Type B pancreatic cell (in vitro differentiated cells): ENCODE results near the gene GUK1. TPM values are rescaled to one million over a fixed set of nuclear protein-coding genes. Genes with fewer than 3 reads are reported as not detected.

ENCODE experiments used
- DNase-seq: peaks from one replicate; pipeline ENCODE4 v3.0.0; 2021; ENCODE audit warnings: mixed read lengths; ENCODE audit not compliant: unreplicated experiment; ENCODE audit errors: extremely low spot score
- H3K27ac Mint-ChIP-seq: 2 replicates; pipeline ENCODE4 v1.8.0; 2021; ENCODE audit warnings: mild to moderate bottlenecking, mixed read lengths
- H3K27me3 Mint-ChIP-seq: 2 replicates; pipeline ENCODE4 v1.8.0; 2021; ENCODE audit warnings: mixed read lengths
- H3K36me3 Mint-ChIP-seq: 2 replicates; pipeline ENCODE4 v1.8.0; 2021; ENCODE audit warnings: mixed read lengths
- H3K4me1 Mint-ChIP-seq: one replicate; pipeline ENCODE4 v1.8.0; 2021; ENCODE audit warnings: mixed read lengths; ENCODE audit not compliant: unreplicated experiment
- H3K4me3 Mint-ChIP-seq: 2 replicates; pipeline ENCODE4 v1.8.0; 2021; ENCODE audit warnings: mild to moderate bottlenecking, mixed read lengths
- H3K9me3 Mint-ChIP-seq: 2 replicates; pipeline ENCODE4 v1.8.0; 2021; ENCODE audit warnings: mixed read lengths
- total RNA-seq: library from RNA; stranded (reverse); gene quantifications from 2 replicates; pipeline ENCODE4 v1.2.1, GENCODE V29; 2021; ENCODE audit warnings: low replicate concordance
- TF ChIP-seq, protein P1 (sequence below): fragments of 200-600 bp; sonication (generic); conservative IDR thresholded peaks from 2 replicates; pipeline ENCODE4 v1.5.0; 2021; ENCODE audit warnings: antibody characterized with exemption, mild to moderate bottlenecking

Gene GUK1
- total RNA-seq, 1 donor from 2014 or later: 133 TPM

DNA sequence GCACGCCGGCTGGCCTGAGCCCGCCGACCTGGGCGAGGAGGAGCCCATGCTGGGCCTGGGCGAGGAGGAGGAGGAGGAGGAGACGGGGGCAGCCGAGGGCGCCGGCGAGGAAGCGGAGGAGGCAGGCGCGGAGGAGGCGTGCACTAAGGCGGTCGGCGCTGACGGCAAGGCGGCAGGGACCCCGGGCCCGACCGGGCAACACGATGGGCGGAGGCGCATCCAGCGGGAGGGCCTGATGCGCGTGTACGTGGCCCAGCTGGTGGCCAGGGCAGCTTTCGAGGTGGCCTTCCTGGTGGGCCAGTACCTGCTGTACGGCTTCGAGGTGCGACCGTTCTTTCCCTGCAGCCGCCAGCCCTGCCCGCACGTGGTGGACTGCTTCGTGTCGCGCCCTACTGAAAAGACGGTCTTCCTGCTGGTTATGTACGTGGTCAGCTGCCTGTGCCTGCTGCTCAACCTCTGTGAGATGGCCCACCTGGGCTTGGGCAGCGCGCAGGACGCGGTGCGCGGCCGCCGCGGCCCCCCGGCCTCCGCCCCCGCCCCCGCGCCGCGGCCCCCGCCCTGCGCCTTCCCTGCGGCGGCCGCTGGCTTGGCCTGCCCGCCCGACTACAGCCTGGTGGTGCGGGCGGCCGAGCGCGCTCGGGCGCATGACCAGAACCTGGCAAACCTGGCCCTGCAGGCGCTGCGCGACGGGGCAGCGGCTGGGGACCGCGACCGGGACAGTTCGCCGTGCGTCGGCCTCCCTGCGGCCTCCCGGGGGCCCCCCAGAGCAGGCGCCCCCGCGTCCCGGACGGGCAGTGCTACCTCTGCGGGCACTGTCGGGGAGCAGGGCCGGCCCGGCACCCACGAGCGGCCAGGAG, 18.3 kb downstream of the GUK1 start:
- no peaks in the 10 kb centered on the region for H3K36me3 Mint-ChIP-seq

DNA sequence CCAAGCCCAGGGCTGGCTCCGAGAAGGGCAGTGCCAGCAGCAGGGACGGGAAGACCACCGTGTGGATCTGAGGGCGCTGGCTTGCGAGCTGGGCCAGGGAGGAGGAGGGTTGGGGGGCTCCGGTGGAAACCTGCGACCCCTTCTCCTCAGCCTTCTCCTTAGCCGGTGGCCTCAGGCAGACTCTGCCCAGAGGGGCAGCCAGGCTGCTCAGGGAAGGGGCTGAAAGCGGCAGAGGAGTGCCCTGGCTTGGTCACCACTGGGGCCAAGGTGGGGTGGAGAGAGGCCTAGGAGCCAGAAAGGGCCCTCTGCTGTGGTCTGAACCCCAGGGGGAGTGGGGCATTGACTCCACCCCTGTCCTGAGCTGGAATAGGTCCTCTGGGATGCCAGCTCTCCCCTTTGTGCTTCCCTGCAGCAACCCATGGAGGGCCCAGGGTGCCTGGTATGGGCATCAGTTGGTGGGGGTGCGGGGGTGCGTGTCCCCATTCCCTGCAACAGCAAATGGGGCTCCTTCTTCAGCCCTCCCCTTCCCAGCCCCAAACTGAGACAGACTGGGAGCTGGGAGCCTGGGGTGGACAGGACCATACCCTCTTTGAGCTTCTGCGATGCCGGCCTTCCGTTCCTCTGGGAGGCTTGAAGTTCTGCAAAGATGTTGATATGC, 19.1 kb downstream of the GUK1 start:
- no peaks in the 10 kb centered on the region for H3K9me3 Mint-ChIP-seq
- no peak overlapping the region for H3K4me3 Mint-ChIP-seq
- H3K36me3 Mint-ChIP-seq: no peaks in the 10 kb centered on the region
- no peak overlapping the region for H3K27ac Mint-ChIP-seq
- no peaks in the 10 kb centered on the region for H3K27me3 Mint-ChIP-seq
- no peaks in the 10 kb centered on the region for H3K4me1 Mint-ChIP-seq
- DNase-seq: no peak
- TF ChIP-seq, protein P1, sequence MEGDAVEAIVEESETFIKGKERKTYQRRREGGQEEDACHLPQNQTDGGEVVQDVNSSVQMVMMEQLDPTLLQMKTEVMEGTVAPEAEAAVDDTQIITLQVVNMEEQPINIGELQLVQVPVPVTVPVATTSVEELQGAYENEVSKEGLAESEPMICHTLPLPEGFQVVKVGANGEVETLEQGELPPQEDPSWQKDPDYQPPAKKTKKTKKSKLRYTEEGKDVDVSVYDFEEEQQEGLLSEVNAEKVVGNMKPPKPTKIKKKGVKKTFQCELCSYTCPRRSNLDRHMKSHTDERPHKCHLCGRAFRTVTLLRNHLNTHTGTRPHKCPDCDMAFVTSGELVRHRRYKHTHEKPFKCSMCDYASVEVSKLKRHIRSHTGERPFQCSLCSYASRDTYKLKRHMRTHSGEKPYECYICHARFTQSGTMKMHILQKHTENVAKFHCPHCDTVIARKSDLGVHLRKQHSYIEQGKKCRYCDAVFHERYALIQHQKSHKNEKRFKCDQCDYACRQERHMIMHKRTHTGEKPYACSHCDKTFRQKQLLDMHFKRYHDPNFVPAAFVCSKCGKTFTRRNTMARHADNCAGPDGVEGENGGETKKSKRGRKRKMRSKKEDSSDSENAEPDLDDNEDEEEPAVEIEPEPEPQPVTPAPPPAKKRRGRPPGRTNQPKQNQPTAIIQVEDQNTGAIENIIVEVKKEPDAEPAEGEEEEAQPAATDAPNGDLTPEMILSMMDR: no peak

More for the DNA sequence above, 18.3 kb downstream of the GUK1 start:
- no peak for DNase-seq
- Mint-ChIP-seq H3K4me1 (no peaks in the 10 kb centered on the region), H3K4me3 (no peak overlapping the region), H3K27me3 (no peaks in the 10 kb centered on the region), H3K9me3 (no peaks in the 10 kb centered on the region), H3K27ac (no peak overlapping the region)
- TF ChIP-seq, protein P1: no peak

DNA sequence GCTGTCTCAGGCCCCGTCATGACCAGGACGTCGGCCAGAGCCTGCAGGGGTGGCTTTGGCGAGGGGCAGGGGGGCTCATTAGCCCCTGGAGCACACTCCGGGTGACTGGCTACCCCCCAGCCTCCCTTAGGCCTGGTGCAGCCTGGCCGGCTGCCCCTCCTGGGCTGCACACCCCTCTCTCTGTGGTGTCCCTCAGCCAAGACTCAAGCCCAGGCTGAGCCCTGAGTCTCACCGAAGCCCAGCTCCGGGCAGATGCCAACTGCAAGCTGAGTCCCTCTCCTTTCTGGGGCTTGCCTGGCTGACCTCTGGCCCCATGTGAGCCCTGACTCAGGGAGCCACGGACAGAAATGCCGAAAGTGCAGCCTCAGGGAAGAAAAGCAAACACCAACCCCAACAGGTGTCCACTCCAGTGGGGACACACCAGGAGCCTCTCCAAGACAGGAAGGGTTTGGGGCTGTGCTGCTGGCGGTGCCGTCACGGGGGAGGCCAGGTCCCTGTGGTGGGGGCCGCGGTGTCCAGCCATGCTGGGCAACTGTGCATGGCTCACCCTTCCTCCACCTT, 20.2 kb downstream of the GUK1 start:
- H3K4me3 Mint-ChIP-seq: no peak overlapping the region
- no peaks in the 10 kb centered on the region for H3K4me1 Mint-ChIP-seq
- no peak for DNase-seq
- TF ChIP-seq, protein P1: no peak
- no peak overlapping the region for H3K27ac Mint-ChIP-seq
- H3K27me3 Mint-ChIP-seq: no peaks in the 10 kb centered on the region
- no peaks in the 10 kb centered on the region for H3K9me3 Mint-ChIP-seq
- no peaks in the 10 kb centered on the region for H3K36me3 Mint-ChIP-seq

DNA sequence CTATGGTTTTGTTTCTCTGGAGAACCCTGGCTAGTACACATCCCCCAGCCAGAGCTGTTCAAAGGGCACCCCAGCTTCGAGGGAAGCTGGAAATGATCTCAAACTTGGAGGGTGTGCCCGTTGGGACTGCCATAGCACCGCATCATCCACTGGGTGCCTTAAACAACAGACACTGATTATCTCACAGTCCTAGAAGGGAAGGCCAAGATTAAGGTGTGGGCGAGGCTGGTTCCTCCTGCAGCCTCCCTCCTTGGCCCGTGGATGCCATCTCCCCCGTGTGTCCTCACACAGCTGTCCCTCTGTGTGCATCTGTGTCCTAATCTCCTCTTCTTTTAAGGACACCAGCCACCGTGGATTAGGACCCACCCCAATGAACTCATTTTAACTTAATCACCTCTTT, 21.3 kb downstream of the GUK1 start:
- Mint-ChIP-seq H3K9me3 (no peaks in the 10 kb centered on the region), H3K27ac (peak overlapping the region; percentile 99), H3K36me3 (no peaks in the 10 kb centered on the region), H3K4me1 (no peaks in the 10 kb centered on the region), H3K4me3 (no peak overlapping the region), H3K27me3 (no peaks in the 10 kb centered on the region)
- no peak for DNase-seq
- TF ChIP-seq, protein P1: no peak

DNA sequence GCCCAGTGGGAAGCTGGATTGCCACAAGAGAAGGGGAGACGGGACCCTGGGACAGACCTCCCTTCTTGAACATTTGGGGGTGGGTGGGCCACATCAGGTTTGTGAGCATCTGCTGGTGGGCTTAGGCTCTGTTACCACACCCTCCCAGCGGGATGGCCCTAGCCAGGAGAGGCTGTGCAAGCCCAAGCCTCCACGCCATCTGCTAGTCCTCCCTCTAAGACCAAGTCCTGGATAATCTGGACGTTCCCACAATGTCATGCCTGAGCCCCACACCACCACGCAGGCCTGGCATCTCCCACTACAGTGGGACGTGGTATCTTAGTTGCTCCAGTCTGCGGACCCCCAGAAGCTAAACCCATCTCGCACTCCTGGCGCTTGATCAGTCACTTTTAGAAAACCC, 21.8 kb downstream of the GUK1 start:
- Mint-ChIP-seq H3K36me3 (no peaks in the 10 kb centered on the region), H3K4me1 (peaks cover 2% of the 10 kb centered on the region), H3K27ac (peak overlapping the region; percentile 99), H3K4me3 (no peak overlapping the region), H3K9me3 (no peaks in the 10 kb centered on the region), H3K27me3 (no peaks in the 10 kb centered on the region)
- TF ChIP-seq, protein P1: no peak
- DNase-seq: no peak
